Measurements from ENCODE around the gene SDR9C7.

Gene SDR9C7

DNA sequence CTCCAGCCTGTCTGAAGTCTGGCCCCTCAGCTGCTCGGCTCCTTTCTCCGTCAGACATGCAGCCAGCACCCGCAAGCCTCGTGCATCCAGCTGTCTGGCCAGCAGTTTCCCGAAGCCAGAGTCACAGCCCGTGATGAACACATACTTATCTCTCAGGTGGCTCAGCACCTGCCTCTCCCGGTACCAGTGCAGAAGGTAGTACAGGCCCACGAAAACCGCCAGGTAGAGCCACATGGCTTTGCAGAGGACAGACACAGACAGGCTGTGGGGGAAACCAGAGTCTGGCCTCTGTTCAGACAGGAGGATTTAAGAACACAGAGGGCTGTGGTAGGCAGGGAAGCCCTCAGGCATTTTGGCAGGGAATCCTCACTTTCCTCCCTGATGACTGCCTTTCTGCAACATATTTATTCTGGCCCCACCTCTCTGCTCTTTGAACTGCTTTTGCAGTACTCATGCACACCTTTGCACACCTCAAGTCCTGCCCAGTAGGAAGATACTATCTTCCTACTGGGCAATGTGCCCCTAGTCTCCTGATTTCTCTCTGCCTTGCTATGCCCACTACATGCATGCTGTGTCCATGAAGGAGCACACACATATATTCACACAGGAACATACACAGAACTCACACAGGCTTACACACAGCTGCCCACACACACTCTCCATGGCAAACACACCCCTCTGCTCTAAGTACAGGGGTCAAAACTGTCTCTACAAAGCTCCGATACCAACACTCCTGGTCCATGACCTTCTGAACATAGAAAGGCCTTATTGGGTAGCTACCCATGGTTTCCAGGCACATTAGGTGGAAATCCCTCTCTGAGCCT lies 23.2 kb upstream of the SDR9C7 start, which contains the start of gene RDH16:
TSS of gene RDH16 (minus strand) at position 380 of the 824 bp plus-strand sequence. CDS start at position 234, 146 bp downstream.
- peaks cover 55% of the 10 kb centered on the region for H3K27me3 Mint-ChIP-seq (ENCODE audit: low read depth, poor library complexity)
- H3K9me3 Mint-ChIP-seq = peaks cover 54% of the 10 kb centered on the region
- H3K4me1 Mint-ChIP-seq = no peaks in the 10 kb centered on the region
- no peaks in the 10 kb centered on the region for H3K36me3 Mint-ChIP-seq (ENCODE audit: low read depth)
- DNase-seq = no peak
- TF ChIP-seq, protein P1, sequence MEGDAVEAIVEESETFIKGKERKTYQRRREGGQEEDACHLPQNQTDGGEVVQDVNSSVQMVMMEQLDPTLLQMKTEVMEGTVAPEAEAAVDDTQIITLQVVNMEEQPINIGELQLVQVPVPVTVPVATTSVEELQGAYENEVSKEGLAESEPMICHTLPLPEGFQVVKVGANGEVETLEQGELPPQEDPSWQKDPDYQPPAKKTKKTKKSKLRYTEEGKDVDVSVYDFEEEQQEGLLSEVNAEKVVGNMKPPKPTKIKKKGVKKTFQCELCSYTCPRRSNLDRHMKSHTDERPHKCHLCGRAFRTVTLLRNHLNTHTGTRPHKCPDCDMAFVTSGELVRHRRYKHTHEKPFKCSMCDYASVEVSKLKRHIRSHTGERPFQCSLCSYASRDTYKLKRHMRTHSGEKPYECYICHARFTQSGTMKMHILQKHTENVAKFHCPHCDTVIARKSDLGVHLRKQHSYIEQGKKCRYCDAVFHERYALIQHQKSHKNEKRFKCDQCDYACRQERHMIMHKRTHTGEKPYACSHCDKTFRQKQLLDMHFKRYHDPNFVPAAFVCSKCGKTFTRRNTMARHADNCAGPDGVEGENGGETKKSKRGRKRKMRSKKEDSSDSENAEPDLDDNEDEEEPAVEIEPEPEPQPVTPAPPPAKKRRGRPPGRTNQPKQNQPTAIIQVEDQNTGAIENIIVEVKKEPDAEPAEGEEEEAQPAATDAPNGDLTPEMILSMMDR (IDR thresholded peaks at IDR 0.05) = no peak
- H3K4me3 Mint-ChIP-seq = no peak within 1 kb of the TSS
- no peak within 1 kb of the TSS for H3K27ac Mint-ChIP-seq

DNA sequence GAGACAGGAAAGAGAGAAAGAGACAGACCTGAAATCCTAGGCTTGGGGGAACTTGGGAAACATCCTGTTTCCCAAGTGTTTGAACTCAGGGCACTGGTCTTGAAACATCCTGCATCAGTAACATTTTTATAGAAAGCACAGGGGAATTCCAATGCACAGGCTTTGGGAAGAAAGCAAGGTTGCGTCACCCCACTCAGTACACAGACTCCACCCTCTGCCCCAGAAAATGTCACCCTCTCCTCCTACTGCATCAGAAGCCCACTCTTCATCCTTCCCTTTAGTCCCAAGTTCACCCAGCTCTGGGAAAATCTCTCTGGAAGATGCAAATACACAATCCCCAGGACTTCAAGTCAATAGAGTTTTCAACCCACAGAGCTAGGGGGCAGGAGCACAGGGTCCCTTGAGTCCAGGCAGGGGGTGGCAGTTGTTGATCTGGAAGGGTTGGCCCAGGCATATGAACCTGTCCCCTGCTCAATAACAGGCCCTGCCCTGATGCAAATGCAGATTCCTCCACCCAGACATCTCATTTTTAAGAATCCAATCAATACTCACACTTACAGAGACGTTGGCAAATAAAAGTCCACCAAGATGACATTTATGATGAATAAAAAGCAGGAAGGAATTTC lies 21.5 kb upstream of the SDR9C7 start:
- Mint-ChIP-seq H3K9me3 (peaks cover 37% of the 10 kb centered on the region), H3K4me3 (no peak overlapping the region), H3K4me1 (no peaks in the 10 kb centered on the region), H3K27me3 (ENCODE audit: low read depth, poor library complexity) (peaks cover 50% of the 10 kb centered on the region), H3K27ac (no peak overlapping the region), H3K36me3 (ENCODE audit: low read depth) (no peaks in the 10 kb centered on the region)
- no peak for DNase-seq
- TF ChIP-seq, protein P1 (IDR thresholded peaks at IDR 0.05) = no peak

DNA sequence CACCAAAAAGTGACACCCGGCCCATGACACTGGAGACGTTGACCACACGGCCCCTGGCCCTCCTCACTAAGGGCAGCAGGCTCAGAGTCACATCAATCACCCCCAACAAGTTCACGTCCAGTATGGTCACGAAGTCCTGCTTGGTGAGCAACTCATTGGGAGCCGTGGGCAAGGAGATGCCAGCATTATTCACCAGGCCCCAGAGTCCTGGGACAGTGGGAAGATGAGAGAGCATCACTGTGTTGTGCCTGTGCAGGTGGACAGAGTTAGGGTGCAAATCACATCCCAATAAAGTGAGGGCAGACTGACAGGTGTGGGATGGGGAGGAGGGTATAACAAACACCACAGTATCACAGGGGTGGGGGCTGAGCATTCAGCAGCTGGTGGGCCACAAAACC lies 20.7 kb upstream of the SDR9C7 start:
- Mint-ChIP-seq H3K36me3 (ENCODE audit: low read depth) (no peaks in the 10 kb centered on the region), H3K9me3 (peaks cover 32% of the 10 kb centered on the region), H3K27me3 (ENCODE audit: low read depth, poor library complexity) (peaks cover 44% of the 10 kb centered on the region), H3K4me1 (no peaks in the 10 kb centered on the region), H3K27ac (no peak overlapping the region), H3K4me3 (no peak overlapping the region)
- TF ChIP-seq, protein P1 (IDR thresholded peaks at IDR 0.05) = no peak
- DNase-seq = no peak

DNA sequence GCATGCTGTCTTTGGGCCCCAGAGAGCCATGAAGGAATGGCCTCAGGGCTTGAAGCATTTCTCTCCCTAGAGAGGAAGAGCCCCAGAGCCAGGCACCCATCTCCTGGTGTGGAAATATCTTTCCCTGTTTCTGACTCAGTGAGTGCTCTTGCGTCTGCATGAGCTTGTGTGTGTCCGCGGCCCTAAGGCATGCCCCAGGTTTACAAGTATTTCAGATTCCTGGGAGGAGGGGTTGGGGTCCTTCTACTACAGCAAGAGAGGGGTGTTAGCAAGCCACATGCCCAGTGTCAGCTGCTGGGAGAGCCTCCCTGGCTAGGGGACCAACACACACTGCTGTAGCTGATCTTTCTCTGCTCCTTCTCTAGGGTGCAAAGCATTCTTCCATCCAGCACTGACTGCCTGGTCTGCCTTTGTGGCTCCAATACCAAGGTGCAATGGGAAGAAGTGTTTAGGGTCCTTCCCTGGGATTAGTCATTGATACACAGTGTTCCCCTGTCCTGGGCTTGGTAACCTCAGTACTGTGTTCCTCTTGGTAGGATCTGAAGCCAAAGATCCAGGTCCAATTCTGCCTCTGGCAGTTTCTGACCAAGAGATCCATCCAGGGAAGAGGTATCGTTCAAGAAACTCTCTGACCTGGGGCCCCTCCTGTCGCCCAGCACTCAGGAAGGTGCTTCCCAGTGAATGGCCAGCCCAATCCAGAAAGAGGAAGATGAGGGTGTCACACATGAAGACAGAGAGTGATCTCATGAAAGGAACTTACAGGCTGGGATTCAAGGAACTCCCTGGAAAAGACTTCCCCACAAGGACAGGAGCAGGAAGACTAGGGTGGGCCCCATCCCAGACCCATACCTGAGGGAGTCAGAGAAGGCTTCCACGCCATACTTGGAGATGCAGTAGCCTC lies 20.1 kb upstream of the SDR9C7 start:
- H3K4me3 Mint-ChIP-seq = no peak overlapping the region
- peaks cover 47% of the 10 kb centered on the region for H3K27me3 Mint-ChIP-seq (ENCODE audit: low read depth, poor library complexity)
- peaks cover 26% of the 10 kb centered on the region for H3K9me3 Mint-ChIP-seq
- TF ChIP-seq, protein P1 (IDR thresholded peaks at IDR 0.05) = no peak
- no peaks in the 10 kb centered on the region for H3K4me1 Mint-ChIP-seq
- H3K36me3 Mint-ChIP-seq (ENCODE audit: low read depth) = no peaks in the 10 kb centered on the region
- no peak overlapping the region for H3K27ac Mint-ChIP-seq
- no peak for DNase-seq

DNA sequence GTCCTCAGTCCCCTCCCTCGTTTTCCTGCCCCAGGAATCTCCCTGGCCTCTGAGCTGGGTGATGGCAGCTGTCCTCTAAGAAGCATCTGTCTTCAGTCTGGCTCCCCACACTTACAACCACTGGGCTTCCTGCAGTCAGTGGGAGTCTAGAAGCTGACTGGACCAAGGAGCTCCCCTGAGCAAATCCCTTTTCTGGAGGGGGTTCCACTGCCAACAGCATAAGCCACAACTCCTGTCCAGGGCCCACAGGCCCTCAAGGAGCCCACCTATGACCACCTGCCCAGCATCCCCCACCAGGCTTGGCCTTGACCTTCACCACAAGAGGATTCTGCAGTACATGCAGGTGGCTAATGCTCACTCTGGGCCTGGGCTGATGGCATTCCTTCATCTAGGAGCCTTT lies 19.1 kb upstream of the SDR9C7 start:
- Mint-ChIP-seq H3K4me1 (no peaks in the 10 kb centered on the region), H3K9me3 (peaks cover 17% of the 10 kb centered on the region), H3K27ac (no peak overlapping the region), H3K4me3 (no peak overlapping the region), H3K27me3 (ENCODE audit: low read depth, poor library complexity) (peaks cover 46% of the 10 kb centered on the region), H3K36me3 (ENCODE audit: low read depth) (no peaks in the 10 kb centered on the region)
- TF ChIP-seq, protein P1 (IDR thresholded peaks at IDR 0.05) = no peak
- no peak for DNase-seq
